ENCODE measurements around the gene PWWP2B.

- TF ChIP-seq CTCF (IDR thresholded peaks at IDR 0.05) = no peak
- TF ChIP-seq POLR2A (IDR thresholded peaks at IDR 0.05) = no peak
These were observed 46.6 kb upstream of the PWWP2B start for GRCh38 chr10:132350391-132350790.

Data from heart left ventricle (tissue), 13 donors.